A549 (cell line): ENCODE results near the gene PDGFD. TPM values are rescaled to one million over a fixed set of nuclear protein-coding genes. Genes with fewer than 3 reads are reported as not detected.

Experiments
- ATAC-seq, 2 experiments: fragments of 200-7000 bp in 1 of 2; fragments of >200 bp in 1 of 2; cut with Nextera tagmentation in 1 of 2; cut with Tn5 transposase in 1 of 2; 3 replicates each; pipeline versions ENCODE4 v1.8.0 to v1.9.1; 2018 to 2020; ENCODE audit warnings: mild to moderate bottlenecking in 1 of 2, moderate library complexity in 1 of 2
- CTCF ChIA-PET: fragments of 300-600 bp; sonication (Branson Sonifier 250); formaldehyde crosslinking; extraction: SDS; loops from one replicate; lab custom pipeline; 2021; ENCODE audit warnings: antibody characterized with exemption, inconsistent platforms; lab: Yijun Ruan, JAX
- POLR2A ChIA-PET: fragments of 350-600 bp; formaldehyde crosslinking; extraction: SDS; loops from one replicate; lab custom pipeline; 2021; ENCODE audit warnings: antibody characterized with exemption, inconsistent platforms; lab: Yijun Ruan, JAX
- DNase-seq, 2 experiments: peaks; one replicate each; pipeline versions ENCODE4 v3.0.0 to v3.0.0-alpha.2; 2011 to 2016; ENCODE audit warnings: low read depth in 1 of 2, low spot score in 1 of 2
- FAIRE-seq: peaks from 2 replicates; lab custom pipeline; 2011; peaks lifted over from hg19 to GRCh38; lab: Jason Lieb, UNC
- H3K27ac ChIP-seq, 2 experiments: fragments of >200 bp; sonication (Bioruptor Twin); formaldehyde crosslinking; 3 replicates each; pipeline ENCODE4 v1.5.1; 2016 to 2017
- H3K4me1 ChIP-seq: fragments of >200 bp; sonication (Bioruptor Twin); formaldehyde crosslinking; 3 replicates; pipeline ENCODE4 v1.6.1; 2016
- H3K4me2 ChIP-seq: fragments of >200 bp; sonication (Bioruptor Twin); formaldehyde crosslinking; 3 replicates; pipeline ENCODE4 v1.6.1; 2016
- H3K4me3 ChIP-seq: fragments of >200 bp; sonication (Bioruptor Twin); formaldehyde crosslinking; 3 replicates; pipeline ENCODE4 v1.5.1; 2016
- H3K9me3 ChIP-seq: fragments of >200 bp; sonication (Bioruptor Twin); formaldehyde crosslinking; 3 replicates; pipeline ENCODE4 v1.6.1; 2016
- BHLHE40 ChIP-seq: IDR thresholded peaks from 2 replicates; pipeline ENCODE4 v1.6.1; 2012; ENCODE audit warnings: low read depth, low read length, inconsistent platforms
- CBX2 ChIP-seq: fragments of 200-600 bp; sonication (generic); IDR thresholded peaks from 2 replicates; pipeline ENCODE4 v1.6.1; 2016; ENCODE audit warnings: low read depth, mild to moderate bottlenecking, borderline replicate concordance
- CBX8 ChIP-seq: fragments of 200-600 bp; sonication (generic); IDR thresholded peaks from 2 replicates; pipeline ENCODE4 v1.6.1; 2016
- CEBPB ChIP-seq, 2 experiments: fragments of >200 bp in 1 of 2; sonication (Bioruptor Twin) in 1 of 2; formaldehyde crosslinking in 1 of 2; IDR thresholded peaks; 2 replicates each; pipeline ENCODE4 v1.6.1; 2012 to 2016
- CHD2 ChIP-seq: fragments of 150-350 bp; IDR thresholded peaks from 2 replicates; pipeline ENCODE4 v1.6.1; 2014; ENCODE audit warnings: low read length; ENCODE audit not compliant: partially characterized antibody
- EHF ChIP-seq: fragments of 250-450 bp; sonication (Bioruptor Pico); IDR thresholded peaks from 2 replicates; pipeline ENCODE4 v1.5.0; 2020; ENCODE audit warnings: mild to moderate bottlenecking
- ELK1 ChIP-seq: fragments of 150-350 bp; IDR thresholded peaks from 2 replicates; pipeline ENCODE4 v1.6.1; 2014; ENCODE audit warnings: low read depth, mild to moderate bottlenecking, low read length
- EP300 ChIP-seq, 2 experiments: fragments of >200 bp; sonication (Bioruptor Twin); formaldehyde crosslinking; IDR thresholded peaks; 2 replicates in 1 of 2; 3 replicates in 1 of 2; pipeline ENCODE4 v1.6.1; 2016 to 2017
- ESRRA ChIP-seq: fragments of 150-350 bp; IDR thresholded peaks from 2 replicates; pipeline ENCODE4 v1.6.1; 2014; ENCODE audit warnings: mild to moderate bottlenecking, low read length, borderline replicate concordance
- FOSL2 ChIP-seq, 2 experiments: fragments of 450-650 bp in 1 of 2; fragments of >200 bp in 1 of 2; sonication (Bioruptor Twin) in 1 of 2; formaldehyde crosslinking; IDR thresholded peaks; 2 replicates each; pipeline versions ENCODE4 v1.5.0 to v1.6.1; 2016 to 2020; ENCODE audit warnings: mild to moderate bottlenecking in 1 of 2, moderate library complexity in 1 of 2
- FOXS1 ChIP-seq: fragments of 250-450 bp; sonication (Bioruptor Pico); IDR thresholded peaks from 2 replicates; pipeline ENCODE4 v1.5.0; 2020; ENCODE audit warnings: mild to moderate bottlenecking, moderate library complexity
- GATA3 ChIP-seq: IDR thresholded peaks from 2 replicates; pipeline ENCODE4 v1.6.1; 2012; ENCODE audit warnings: borderline replicate concordance
- HDAC2 ChIP-seq: fragments of 200-600 bp; sonication (generic); IDR thresholded peaks from 2 replicates; pipeline ENCODE4 v1.6.1; 2016
- HES2 ChIP-seq: fragments of >200 bp; sonication (Bioruptor Twin); formaldehyde crosslinking; IDR thresholded peaks from 2 replicates; pipeline ENCODE4 v1.6.1; 2016
- HMGXB4 ChIP-seq: fragments of 250-450 bp; sonication (Bioruptor Pico); IDR thresholded peaks from 2 replicates; pipeline ENCODE4 v1.5.0; 2021; ENCODE audit warnings: mild to moderate bottlenecking, moderate library complexity, borderline replicate concordance
- HOXA7 ChIP-seq: fragments of 250-450 bp; sonication (Bioruptor Pico); IDR thresholded peaks from 2 replicates; pipeline ENCODE4 v1.5.0; 2020; ENCODE audit warnings: mild to moderate bottlenecking, moderate library complexity
- HOXB13 ChIP-seq: fragments of 250-450 bp; sonication (Bioruptor Pico); IDR thresholded peaks from 2 replicates; pipeline ENCODE4 v1.5.0; 2020; ENCODE audit warnings: low read depth, mild to moderate bottlenecking, moderate library complexity
- JUN ChIP-seq, 2 experiments: fragments of >200 bp; sonication (Bioruptor Twin); formaldehyde crosslinking; IDR thresholded peaks; 2 replicates in 1 of 2; 3 replicates in 1 of 2; pipeline ENCODE4 v1.6.1; 2016 to 2017
- JUNB ChIP-seq: fragments of >200 bp; sonication (Bioruptor Twin); formaldehyde crosslinking; IDR thresholded peaks from 2 replicates; pipeline ENCODE4 v1.6.1; 2016
- KDM1A ChIP-seq: fragments of 200-600 bp; sonication (generic); IDR thresholded peaks from 2 replicates; pipeline ENCODE4 v1.6.1; 2016; ENCODE audit warnings: low read depth, mild to moderate bottlenecking
- MAFK ChIP-seq: fragments of 450-650 bp; IDR thresholded peaks from 2 replicates; pipeline ENCODE4 v1.6.1; 2014; ENCODE audit not compliant: partially characterized antibody
- MYC ChIP-seq: IDR thresholded peaks from 2 replicates; pipeline ENCODE4 v1.6.1; 2012; ENCODE audit warnings: mild to moderate bottlenecking, inconsistent platforms, low read length, improper control_type of control experiment, borderline replicate concordance
- NPAS2 ChIP-seq: fragments of 250-450 bp; sonication (Bioruptor Pico); IDR thresholded peaks from 2 replicates; pipeline ENCODE4 v1.8.0; 2022; ENCODE audit warnings: mild to moderate bottlenecking, moderate library complexity, borderline replicate concordance
- PBX3 ChIP-seq: IDR thresholded peaks from 2 replicates; pipeline ENCODE4 v1.6.1; 2012
- PHF8 ChIP-seq: fragments of 200-600 bp; sonication (generic); IDR thresholded peaks from 2 replicates; pipeline ENCODE4 v1.6.1; 2016; ENCODE audit warnings: low read depth, mild to moderate bottlenecking, antibody characterized with exemption, moderate library complexity, borderline replicate concordance
- RFX5 ChIP-seq: fragments of 450-650 bp; IDR thresholded peaks from 2 replicates; pipeline ENCODE4 v1.7.1; 2014; ENCODE audit warnings: antibody characterized with exemption, mild to moderate bottlenecking, moderate library complexity
- SREBF2 ChIP-seq: fragments of 450-650 bp; IDR thresholded peaks from 2 replicates; pipeline ENCODE4 v1.6.1; 2014; ENCODE audit warnings: mild to moderate bottlenecking, moderate library complexity
- TFCP2L1 ChIP-seq: fragments of 250-450 bp; sonication (Bioruptor Pico); IDR thresholded peaks from 2 replicates; pipeline ENCODE4 v1.5.0; 2021; ENCODE audit warnings: mild to moderate bottlenecking
- TP53 ChIP-seq: fragments of 250-450 bp; sonication (Bioruptor Pico); IDR thresholded peaks from 2 replicates; pipeline ENCODE4 v1.5.0; 2021; ENCODE audit warnings: mild to moderate bottlenecking, moderate library complexity
- ZC3H11A ChIP-seq: fragments of 450-650 bp; IDR thresholded peaks from 2 replicates; pipeline ENCODE4 v1.6.1; 2014; ENCODE audit warnings: antibody characterized with exemption, mild to moderate bottlenecking
- ZFP36 ChIP-seq: fragments of 450-650 bp; IDR thresholded peaks from 2 replicates; pipeline ENCODE4 v1.6.1; 2014; ENCODE audit warnings: borderline replicate concordance; ENCODE audit not compliant: partially characterized antibody
- WGBS: methylation state at CpG from one replicate; pipeline ENCODE4 v1.1.6; 2017; ENCODE audit errors: missing lambda C conversion rate; 5-methylcytosine and 5-hydroxymethylcytosine counted together
- polyA plus RNA-seq, 4 experiments: library from polyadenylated mRNA; depleted of rRNA in 3 of 4; stranded (reverse); fragments of >200 nt; fragmentation: RNase III in 1 of 4; extraction: RNeasy Plus Mini Kit Qiagen cat#74134 plus additional on column Dnase treatment in 1 of 4; gene quantifications; 2 replicates in 3 of 4; 3 replicates in 1 of 4; pipeline ENCODE4 v1.2.3, GENCODE V29; 2011 to 2017

The PDGFD gene
- polyA plus RNA-seq, 2 of the 4 experiments (the other 2 are of a cell fraction), result 11.1 to 29.7 TPM

GRCh38 chr11:103963648-103964047 is 200.3 kb downstream of the PDGFD start:
- TF ChIP-seq TFCP2L1 (CRISPR knock-in tag), result no peak
- TF ChIP-seq HOXA7 (CRISPR knock-in tag), result no peak
- TF ChIP-seq HES2, result no peak
- TF ChIP-seq FOXS1 (CRISPR knock-in tag), result no peak
- no peak for TF ChIP-seq MYC
- TF ChIP-seq CEBPB (IDR thresholded peaks at IDR 0.05), result no peak
- TF ChIP-seq KDM1A, result no peak
- no peak for TF ChIP-seq CHD2
- TF ChIP-seq JUN (IDR thresholded peaks at IDR 0.05), result no peak
- no peak overlapping the region for H3K27ac ChIP-seq
- POLR2A ChIA-PET, result no interaction called here
- no peak for FAIRE-seq
- H3K4me2 ChIP-seq, result no peak overlapping the region
- no peak for DNase-seq
- no peak for ATAC-seq
- H3K4me1 ChIP-seq, result peaks cover 21% of the 10 kb centered on the region; the same call in 2 of the 3 replicates
- no peak overlapping the region for H3K4me3 ChIP-seq
- no peaks in the 10 kb centered on the region for H3K9me3 ChIP-seq
- CTCF ChIA-PET, result no interaction called here
- WGBS, result 84% methylated on average over 2 of the region's 2 CpGs

GRCh38 chr11:103961010-103961409 is 202.9 kb downstream of the PDGFD start:
- CTCF ChIA-PET, result no interaction called here
- peak in 1 of 2 experiments; percentile 42; a peak in 2 of 6 replicates for ATAC-seq
- FAIRE-seq, result no peak
- DNase-seq, result peak; percentile 19 to 43
- no peak for TF ChIP-seq HES2
- no peak for TF ChIP-seq FOXS1 (CRISPR knock-in tag)
- no peak for TF ChIP-seq FOSL2 (IDR thresholded peaks at IDR 0.05)
- TF ChIP-seq FOSL2 (CRISPR knock-in tag; IDR thresholded peaks at IDR 0.05), result peak; percentile 81
- TF ChIP-seq HOXB13 (CRISPR knock-in tag), result no peak
- no peak for TF ChIP-seq PHF8
- TF ChIP-seq JUNB, result peak; percentile 58; the same call in 1 of the 2 replicates
- no peak for TF ChIP-seq ZC3H11A
- no peak for TF ChIP-seq BHLHE40
- no peak for TF ChIP-seq RFX5
- no peak for TF ChIP-seq CBX2
- peak; percentile 21 to 94; a peak in 3 of 4 replicates for TF ChIP-seq CEBPB (IDR thresholded peaks at IDR 0.05)
- peak; percentile 81; the same call in 1 of the 2 replicates for TF ChIP-seq GATA3
- H3K4me1 ChIP-seq, result peaks cover 21% of the 10 kb centered on the region; the same call in 2 of the 3 replicates
- no peak overlapping the region for H3K4me3 ChIP-seq
- peak overlapping the region; percentile 42 for H3K4me2 ChIP-seq
- no peaks in the 10 kb centered on the region for H3K9me3 ChIP-seq
- peak overlapping the region; percentile 49 to 75; a peak in 4 of 6 replicates for H3K27ac ChIP-seq
- POLR2A ChIA-PET, result no interaction called here

- ChIA-PET CTCF (no interaction called here), POLR2A (no interaction called here)
- peak overlapping the region; percentile 49 to 75; a peak in 3 of 6 replicates for H3K27ac ChIP-seq
- no peak overlapping the region for H3K4me3 ChIP-seq
- TF ChIP-seq HES2 (no peak), HMGXB4 (CRISPR knock-in tag) (no peak), HOXB13 (CRISPR knock-in tag) (no peak), HOXA7 (CRISPR knock-in tag) (no peak), ZFP36 (no peak), SREBF2 (no peak), TP53 (CRISPR knock-in tag) (no peak), ESRRA (no peak), CEBPB (IDR thresholded peaks at IDR 0.05) (no peak), MAFK (no peak), CBX8 (no peak), GATA3 (no peak), HDAC2 (no peak), EHF (CRISPR knock-in tag) (no peak), NPAS2 (CRISPR knock-in tag) (no peak), PBX3 (no peak), ELK1 (no peak), EP300 (IDR thresholded peaks at IDR 0.05) (no peak)
- no peaks in the 10 kb centered on the region for H3K9me3 ChIP-seq
- FAIRE-seq (no peak), ATAC-seq (no peak), DNase-seq (no peak)
- peaks cover 21% of the 10 kb centered on the region; the same call in 2 of the 3 replicates for H3K4me1 ChIP-seq
- 72% methylated on average over 2 of the region's 2 CpGs for WGBS
- no peak overlapping the region for H3K4me2 ChIP-seq
Observed at GRCh38 chr11:103960108-103960507, 203.8 kb downstream of the PDGFD start.
